Thyroid gland (tissue), 4 donors: ENCODE results near the gene PAFAH2.

Source experiments
- CTCF ChIP-seq, 6 experiments: fragments of 200-600 bp in 3 of 6; fragments of 450-650 bp in 3 of 6; sonication (generic) in 3 of 6; IDR thresholded peaks; one replicate each; pipeline ENCODE4 v1.5.1; 2016 to 2019; ENCODE audit warnings: antibody characterized with exemption in 6 of 6, mild to moderate bottlenecking in 2 of 6, inconsistent platforms in 1 of 6, moderate library complexity in 1 of 6
- POLR2A ChIP-seq, 2 donors: fragments of 450-650 bp; IDR thresholded peaks; one replicate each; pipeline ENCODE4 v1.6.1; 2017; ENCODE audit warnings: antibody characterized with exemption in 2 of 2, mild to moderate bottlenecking in 2 of 2, moderate library complexity in 1 of 2

DNA sequence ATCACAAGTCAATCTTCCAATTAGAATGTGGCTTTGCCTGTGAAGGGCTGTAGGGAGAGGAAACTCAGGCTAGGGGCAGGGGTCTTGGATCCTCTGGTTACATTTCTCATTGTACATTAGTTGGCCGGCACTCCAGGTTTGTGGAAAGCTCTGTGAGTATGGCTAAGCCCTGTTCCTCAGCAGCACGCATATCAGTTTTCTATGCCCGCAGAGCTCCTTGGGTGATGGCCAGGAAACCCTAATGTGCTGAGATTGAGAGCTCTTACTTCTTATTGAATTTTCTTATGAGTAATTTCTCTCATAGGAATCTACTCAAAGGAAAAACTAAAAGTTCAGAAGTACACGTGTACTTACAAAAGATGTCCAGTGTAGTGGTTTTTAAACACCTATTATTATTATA lies 60.9 kb downstream of the PAFAH2 start:
- TF ChIP-seq CTCF (IDR thresholded peaks at IDR 0.05) (no peak), POLR2A (IDR thresholded peaks at IDR 0.05) (no peak)
